B cell (primary cell): ENCODE results near the gene MST1R. TPM values are rescaled to one million over a fixed set of nuclear protein-coding genes. Genes with fewer than 3 reads are reported as not detected.

Source experiments
- ATAC-seq: fragments of 200-7000 bp; cut with Tn5 transposase; one replicate; pipeline ENCODE4 v1.10.0; 2021; ENCODE audit warnings: low read depth, mild to moderate bottlenecking, moderate number of reproducible peaks, moderate library complexity
- CTCF ChIA-PET: fragments of 350-600 bp; sonication (Branson Sonifier 250); formaldehyde crosslinking; loops from one replicate; lab custom pipeline; 2021; ENCODE audit warnings: antibody characterized with exemption, inconsistent platforms; lab: Charles Lee
- POLR2A ChIA-PET: fragments of 350-600 bp; sonication (Branson Sonifier 250); formaldehyde crosslinking; loops from one replicate; lab custom pipeline; 2021; ENCODE audit warnings: antibody characterized with exemption; lab: Charles Lee
- DNase-seq: peaks from one replicate; pipeline ENCODE4 v3.0.0; 2013
- H2AFZ ChIP-seq: 2 replicates; pipeline ENCODE4 v1.6.1; 2012; ENCODE audit warnings: mild to moderate bottlenecking, low read depth, low read length; ENCODE audit not compliant: insufficient read depth, poor library complexity, severe bottlenecking
- H3K27ac ChIP-seq, 2 donors: 1 replicate in 1 of 2; 2 replicates in 1 of 2; pipeline ENCODE4 v1.5.1; 2012 to 2013; ENCODE audit warnings: low read length in 2 of 2, mild to moderate bottlenecking in 2 of 2, moderate library complexity in 1 of 2
- H3K27me3 ChIP-seq, 4 experiments: fragments of 200-600 bp in 1 of 4; sonication (generic) in 1 of 4; replicated peaks in 1 of 4; 1 replicate in 2 of 4; 2 replicates in 2 of 4; pipeline versions ENCODE4 v1.6.1 to v1.7.0; 2013 to 2016; ENCODE audit warnings: low read length in 3 of 4, mild to moderate bottlenecking in 2 of 4, mixed read lengths in 1 of 4, moderate library complexity in 1 of 4; ENCODE audit not compliant: insufficient read depth in 4 of 4, control insufficient read depth in 3 of 4; ENCODE audit errors: control extremely low read depth in 1 of 4
- H3K36me3 ChIP-seq, 2 experiments: replicated peaks in 1 of 2; 1 replicate in 1 of 2; 2 replicates in 1 of 2; pipeline versions ENCODE4 v1.6.1 to v1.7.1; 2013; ENCODE audit warnings: low read length in 1 of 2; ENCODE audit not compliant: insufficient read depth in 2 of 2, control insufficient read depth in 1 of 2; ENCODE audit errors: control extremely low read depth in 1 of 2, extremely low read depth in 1 of 2
- H3K4me1 ChIP-seq, 2 donors: fragments of 200-600 bp in 1 of 2; sonication (generic) in 1 of 2; 1 replicate in 1 of 2; 2 replicates in 1 of 2; pipeline versions ENCODE4 v1.5.1 to v1.6.1; 2013 to 2017; ENCODE audit warnings: low read length in 2 of 2; ENCODE audit not compliant: control insufficient read depth in 2 of 2, insufficient read depth in 2 of 2
- H3K4me2 ChIP-seq: replicated peaks from 2 replicates; pipeline ENCODE3; 2012; ENCODE audit warnings: mild to moderate bottlenecking, low read depth, low read length; ENCODE audit not compliant: poor library complexity, severe bottlenecking
- H3K4me3 ChIP-seq, 5 experiments: fragments of 200-600 bp in 1 of 5; sonication (generic) in 1 of 5; 1 replicate in 3 of 5; 2 replicates in 2 of 5; pipeline versions ENCODE4 v1.5.1 to v1.7.0; 2011 to 2016; ENCODE audit warnings: low read length in 4 of 5, mild to moderate bottlenecking in 4 of 5, low read depth in 2 of 5, control low read depth in 1 of 5, moderate library complexity in 1 of 5; ENCODE audit not compliant: insufficient read depth in 1 of 5; ENCODE audit errors: control extremely low read depth in 1 of 5, extremely low read depth in 1 of 5
- H3K79me2 ChIP-seq: fragments of 200-600 bp; sonication (generic); one replicate; pipeline ENCODE4 v1.6.0; 2016; ENCODE audit warnings: low read length; ENCODE audit not compliant: control insufficient read depth, insufficient read depth
- H3K9ac ChIP-seq: fragments of 200-600 bp; sonication (generic); 2 replicates; pipeline ENCODE4 v1.6.1; 2017; ENCODE audit warnings: mild to moderate bottlenecking, low read length, moderate library complexity
- H3K9me3 ChIP-seq, 3 donors: one replicate each; pipeline versions ENCODE4 v1.6.1 to v1.7.1; 2013; ENCODE audit warnings: low read length in 2 of 3; ENCODE audit not compliant: control insufficient read depth in 2 of 3, insufficient read depth in 1 of 3; ENCODE audit errors: control extremely low read depth in 1 of 3
- H4K20me1 ChIP-seq: 2 replicates; pipeline ENCODE4 v1.6.0; 2012; ENCODE audit warnings: mild to moderate bottlenecking, low read length; ENCODE audit not compliant: insufficient read depth, control insufficient read depth, poor library complexity, severe bottlenecking
- H3K27ac Mint-ChIP-seq: one replicate; pipeline ENCODE4 v1.8.0; 2021; ENCODE audit warnings: mixed read lengths
- H3K27me3 Mint-ChIP-seq: one replicate; pipeline ENCODE4 v1.8.0; 2021; ENCODE audit warnings: mixed read lengths
- H3K4me1 Mint-ChIP-seq: one replicate; pipeline ENCODE4 v1.8.0; 2021; ENCODE audit warnings: mixed read lengths
- H3K4me3 Mint-ChIP-seq: one replicate; pipeline ENCODE4 v1.8.0; 2021; ENCODE audit warnings: mixed read lengths
- H3K9me3 Mint-ChIP-seq: one replicate; pipeline ENCODE4 v1.8.0; 2022; ENCODE audit warnings: mixed read lengths; ENCODE audit not compliant: insufficient read depth
- EZH2 ChIP-seq: IDR thresholded peaks from 2 replicates; pipeline ENCODE4 v1.6.1; 2012; ENCODE audit warnings: borderline replicate concordance, low read depth, mild to moderate bottlenecking, moderate library complexity, low read length; ENCODE audit not compliant: insufficient read depth, poor library complexity, severe bottlenecking
- WGBS: methylation state at CpG from one replicate; pipeline ENCODE4 v1.1.5; 2013; ENCODE audit warnings: missing lambda C conversion rate; ENCODE audit not compliant: insufficient coverage; 5-methylcytosine and 5-hydroxymethylcytosine counted together
- intact Hi-C: fragments of 100-400 bp; cut with micrococcal nuclease; formaldehyde crosslinking; loops from one replicate; pipeline ENCODE4 v1.10.0; 2022
- polyA plus RNA-seq: library from polyadenylated mRNA; depleted of rRNA; stranded (reverse); fragments of >200 nt; gene quantifications from 2 replicates; pipeline ENCODE4 v1.2.3, GENCODE V29; 2012
- total RNA-seq, 2 donors: library from RNA; stranded (reverse); fragments of 120-200 nt in 1 of 2; gene quantifications; 1 replicate in 1 of 2; 2 replicates in 1 of 2; pipeline versions ENCODE4 v1.2.3 to v1.2.4, GENCODE V29; 2013 to 2022
- TF ChIP-seq, protein P1 (sequence below): fragments of 200-600 bp; IDR thresholded peaks from one replicate; pipeline ENCODE4 v1.8.0; 2022; ENCODE audit warnings: antibody characterized with exemption, mild to moderate bottlenecking

Gene MST1R
- total and polyA plus RNA-seq, 2 donors (not counting 1 experiment from before 2014, with no cell fraction given): 1.7 to 2.4 TPM

DNA sequence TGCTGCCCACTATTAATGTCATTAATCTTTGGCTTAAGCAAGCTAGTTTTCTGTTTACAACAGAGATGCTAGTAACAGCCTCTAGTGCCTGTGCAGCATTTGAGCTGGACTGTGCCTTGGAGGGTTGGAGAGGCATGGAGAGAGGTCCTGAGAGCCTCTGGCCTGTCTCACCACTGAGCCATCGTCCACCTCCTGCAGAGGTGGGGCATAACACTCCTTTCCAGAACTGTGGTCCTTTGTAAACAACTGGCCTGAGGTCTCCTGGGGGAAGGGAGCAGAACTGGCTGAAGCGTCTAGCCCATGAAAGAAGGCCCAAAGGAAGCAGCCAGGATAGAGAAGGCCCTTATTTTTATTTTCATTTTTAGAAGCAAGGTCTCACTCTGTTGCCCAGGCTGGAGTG is 24.0 kb downstream of the MST1R start:
- H3K9ac ChIP-seq: no peak overlapping the region
- H3K4me2 ChIP-seq: no peak overlapping the region
- DNase-seq (no peak), ATAC-seq (no peak)
- ChIA-PET CTCF (no interaction called here), POLR2A (no interaction called here)
- no peaks in the 10 kb centered on the region for H3K27me3 ChIP-seq
- Mint-ChIP-seq H3K27ac (no peak overlapping the region), H3K4me1 (no peaks in the 10 kb centered on the region), H3K9me3 (no peaks in the 10 kb centered on the region), H3K27me3 (peaks cover 6% of the 10 kb centered on the region), H3K4me3 (no peak overlapping the region)
- no peaks in the 10 kb centered on the region for H3K4me1 ChIP-seq
- no peaks in the 10 kb centered on the region for H3K36me3 ChIP-seq
- no peak overlapping the region for H2AFZ ChIP-seq
- no peaks in the 10 kb centered on the region for H3K9me3 ChIP-seq
- no peak overlapping the region for H3K27ac ChIP-seq
- WGBS: 100% methylated on average over 1 of the region's 2 CpGs
- intact Hi-C loops: no loop called here
- H3K79me2 ChIP-seq: no peaks in the 10 kb centered on the region
- no peaks in the 10 kb centered on the region for H4K20me1 ChIP-seq
- no peak overlapping the region for H3K4me3 ChIP-seq
- TF ChIP-seq, protein P1, sequence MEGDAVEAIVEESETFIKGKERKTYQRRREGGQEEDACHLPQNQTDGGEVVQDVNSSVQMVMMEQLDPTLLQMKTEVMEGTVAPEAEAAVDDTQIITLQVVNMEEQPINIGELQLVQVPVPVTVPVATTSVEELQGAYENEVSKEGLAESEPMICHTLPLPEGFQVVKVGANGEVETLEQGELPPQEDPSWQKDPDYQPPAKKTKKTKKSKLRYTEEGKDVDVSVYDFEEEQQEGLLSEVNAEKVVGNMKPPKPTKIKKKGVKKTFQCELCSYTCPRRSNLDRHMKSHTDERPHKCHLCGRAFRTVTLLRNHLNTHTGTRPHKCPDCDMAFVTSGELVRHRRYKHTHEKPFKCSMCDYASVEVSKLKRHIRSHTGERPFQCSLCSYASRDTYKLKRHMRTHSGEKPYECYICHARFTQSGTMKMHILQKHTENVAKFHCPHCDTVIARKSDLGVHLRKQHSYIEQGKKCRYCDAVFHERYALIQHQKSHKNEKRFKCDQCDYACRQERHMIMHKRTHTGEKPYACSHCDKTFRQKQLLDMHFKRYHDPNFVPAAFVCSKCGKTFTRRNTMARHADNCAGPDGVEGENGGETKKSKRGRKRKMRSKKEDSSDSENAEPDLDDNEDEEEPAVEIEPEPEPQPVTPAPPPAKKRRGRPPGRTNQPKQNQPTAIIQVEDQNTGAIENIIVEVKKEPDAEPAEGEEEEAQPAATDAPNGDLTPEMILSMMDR: no peak
- no peak for TF ChIP-seq EZH2

DNA sequence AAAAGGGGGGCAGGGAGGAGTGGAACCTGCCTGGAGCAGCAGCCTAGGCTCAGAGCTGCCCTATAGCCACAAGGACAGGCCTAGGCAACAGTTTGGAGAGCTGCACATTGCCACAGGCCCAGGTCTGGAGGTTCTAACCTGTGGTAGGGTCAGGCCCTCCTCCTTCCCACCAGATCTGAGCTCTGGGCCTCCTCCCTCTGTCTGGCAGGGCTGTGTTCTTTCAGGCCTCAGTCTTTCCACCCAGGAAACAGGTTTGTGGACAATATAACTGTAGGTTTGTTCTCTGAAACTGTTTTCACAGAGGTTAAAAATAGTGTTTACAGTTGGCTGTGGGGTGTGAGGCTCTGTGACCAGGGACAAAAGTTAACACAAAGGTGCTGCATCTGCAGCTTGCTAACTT is 25.0 kb downstream of the MST1R start:
- Histone ChIP-seq H3K27me3 (no peaks in the 10 kb centered on the region), H3K9ac (no peak overlapping the region), H3K79me2 (no peaks in the 10 kb centered on the region), H3K36me3 (no peaks in the 10 kb centered on the region), H3K4me1 (no peaks in the 10 kb centered on the region), H3K4me3 (no peak overlapping the region), H2AFZ (no peak overlapping the region), H3K4me2 (no peak overlapping the region), H4K20me1 (no peaks in the 10 kb centered on the region), H3K9me3 (no peaks in the 10 kb centered on the region), H3K27ac (no peak overlapping the region)
- no peaks in the 10 kb centered on the region for H3K4me1 Mint-ChIP-seq
- H3K9me3 Mint-ChIP-seq: no peaks in the 10 kb centered on the region
- ChIA-PET POLR2A (interaction anchor here (0.7 kb wide), 1 partner anchor 96 kb away, joined by 6 read pairs; no protein-coding TSS in a partner anchor), CTCF (interaction anchor here (1.3 kb wide), 1 partner anchor 39 kb away, joined by 3 read pairs; no protein-coding TSS in a partner anchor)
- no peak overlapping the region for H3K27ac Mint-ChIP-seq
- H3K4me3 Mint-ChIP-seq: no peak overlapping the region
- no peak for ATAC-seq
- TF ChIP-seq, protein P1: no peak
- no peak for TF ChIP-seq EZH2
- H3K27me3 Mint-ChIP-seq: peaks cover 6% of the 10 kb centered on the region
- no peak for DNase-seq
- intact Hi-C loops: no loop called here
